ENCODE measurements around the gene FNDC10.

Gene FNDC10

DNA sequence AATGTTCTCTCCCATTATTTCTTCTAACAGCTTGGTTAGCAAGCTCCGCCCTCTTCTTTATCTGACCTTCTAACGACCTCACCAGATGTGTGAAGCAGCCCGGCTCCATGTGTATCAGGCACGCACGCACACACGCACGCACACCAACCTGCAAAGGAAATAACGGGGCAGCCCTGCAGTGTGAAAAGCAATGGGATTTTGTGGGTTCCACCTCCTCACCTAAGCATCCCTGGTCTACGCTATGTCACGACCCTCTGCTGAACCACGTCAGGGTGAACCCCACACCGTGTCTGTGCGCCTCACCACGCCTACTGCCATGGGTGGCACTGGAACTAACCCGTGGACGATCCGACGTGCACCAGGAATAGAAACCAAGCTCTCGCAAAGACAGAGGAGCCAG is 35.7 kb downstream of the FNDC10 start:
- TF ChIP-seq, protein P1, sequence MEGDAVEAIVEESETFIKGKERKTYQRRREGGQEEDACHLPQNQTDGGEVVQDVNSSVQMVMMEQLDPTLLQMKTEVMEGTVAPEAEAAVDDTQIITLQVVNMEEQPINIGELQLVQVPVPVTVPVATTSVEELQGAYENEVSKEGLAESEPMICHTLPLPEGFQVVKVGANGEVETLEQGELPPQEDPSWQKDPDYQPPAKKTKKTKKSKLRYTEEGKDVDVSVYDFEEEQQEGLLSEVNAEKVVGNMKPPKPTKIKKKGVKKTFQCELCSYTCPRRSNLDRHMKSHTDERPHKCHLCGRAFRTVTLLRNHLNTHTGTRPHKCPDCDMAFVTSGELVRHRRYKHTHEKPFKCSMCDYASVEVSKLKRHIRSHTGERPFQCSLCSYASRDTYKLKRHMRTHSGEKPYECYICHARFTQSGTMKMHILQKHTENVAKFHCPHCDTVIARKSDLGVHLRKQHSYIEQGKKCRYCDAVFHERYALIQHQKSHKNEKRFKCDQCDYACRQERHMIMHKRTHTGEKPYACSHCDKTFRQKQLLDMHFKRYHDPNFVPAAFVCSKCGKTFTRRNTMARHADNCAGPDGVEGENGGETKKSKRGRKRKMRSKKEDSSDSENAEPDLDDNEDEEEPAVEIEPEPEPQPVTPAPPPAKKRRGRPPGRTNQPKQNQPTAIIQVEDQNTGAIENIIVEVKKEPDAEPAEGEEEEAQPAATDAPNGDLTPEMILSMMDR (IDR thresholded peaks at IDR 0.05): no peak

DNA sequence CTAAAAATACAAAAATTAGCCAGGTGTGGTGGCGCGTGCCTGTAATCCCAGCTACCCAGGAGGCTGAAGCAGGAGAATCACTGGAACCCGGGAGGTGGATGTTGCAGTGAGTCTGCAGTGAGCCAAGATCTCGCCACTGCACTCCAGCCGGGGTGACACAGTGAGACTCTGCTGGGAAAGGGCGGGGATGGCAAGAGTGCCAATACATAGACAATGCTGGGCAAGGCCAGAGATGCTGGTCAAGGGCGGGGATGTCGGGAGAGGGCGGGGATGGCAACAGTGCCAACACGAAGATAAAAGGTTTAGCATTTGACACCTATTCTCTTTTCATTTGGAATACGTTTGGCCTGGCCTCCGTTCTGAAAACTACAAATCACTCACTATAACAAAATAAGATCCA is 36.2 kb downstream of the FNDC10 start:
- TF ChIP-seq, protein P1 (IDR thresholded peaks at IDR 0.05): no peak

DNA sequence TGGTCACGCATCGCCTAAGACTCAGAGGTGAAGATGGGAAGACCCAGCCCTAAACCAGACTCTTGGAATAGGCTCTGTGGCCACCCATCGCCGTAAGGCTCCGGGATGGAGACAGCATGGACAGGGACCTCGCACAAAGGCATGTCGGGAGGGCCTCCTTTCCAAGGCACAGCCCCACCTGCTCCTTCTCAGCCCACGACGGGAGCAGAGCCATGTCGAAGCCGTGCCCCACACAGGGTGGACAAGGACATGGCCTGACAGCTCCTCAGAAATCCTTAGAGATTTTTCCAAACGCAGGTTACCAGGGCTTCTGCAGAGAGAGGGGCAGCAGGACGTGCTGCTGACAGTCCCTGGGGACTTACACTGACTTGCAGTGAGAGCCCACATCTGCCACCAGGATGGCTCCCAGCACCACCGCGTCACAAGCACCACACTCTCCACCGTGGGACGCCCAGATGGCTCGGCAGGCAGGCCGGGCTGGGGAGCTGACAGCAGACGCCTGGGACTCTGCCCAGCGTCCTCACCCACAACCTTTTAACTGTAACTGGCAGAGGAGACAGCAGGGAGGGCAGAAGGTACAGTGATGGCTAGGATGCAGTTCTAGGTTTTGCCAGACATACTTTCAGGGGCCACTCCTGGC is 37.3 kb downstream of the FNDC10 start:
- TF ChIP-seq, protein P1 (IDR thresholded peaks at IDR 0.05): no peak

DNA sequence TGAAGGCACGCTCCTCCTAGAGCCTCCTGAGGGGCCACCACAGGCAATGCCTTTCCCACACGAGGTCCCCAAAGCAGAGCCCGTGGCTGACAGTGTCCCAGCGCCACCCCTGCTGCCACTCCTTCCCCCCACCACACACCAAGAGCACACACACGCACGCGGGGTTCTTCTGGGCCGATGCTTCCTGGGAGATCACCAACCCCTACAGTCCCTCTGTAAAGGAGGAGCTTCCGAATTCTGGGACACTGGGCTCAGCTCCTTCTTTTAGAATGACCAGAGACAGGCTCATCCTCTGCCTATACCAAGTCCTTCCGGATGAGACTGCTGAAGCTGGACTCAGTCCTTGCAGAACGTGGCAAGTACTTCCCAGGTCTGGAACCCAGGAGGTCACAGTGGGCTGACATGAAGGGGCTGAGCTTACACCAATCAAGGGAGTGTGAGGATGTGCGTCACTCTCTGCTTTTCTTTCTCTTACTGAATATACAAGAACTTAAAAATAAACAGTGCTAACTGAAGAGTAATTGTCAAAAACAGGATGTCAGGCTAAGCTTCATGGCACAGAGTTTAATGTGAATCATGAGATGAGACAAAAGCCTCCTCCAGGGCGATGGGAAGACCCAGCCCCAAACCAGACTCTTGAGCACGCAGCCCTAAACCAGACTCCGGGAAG is 38.0 kb downstream of the FNDC10 start:
- TF ChIP-seq, protein P1 (IDR thresholded peaks at IDR 0.05): no peak

DNA sequence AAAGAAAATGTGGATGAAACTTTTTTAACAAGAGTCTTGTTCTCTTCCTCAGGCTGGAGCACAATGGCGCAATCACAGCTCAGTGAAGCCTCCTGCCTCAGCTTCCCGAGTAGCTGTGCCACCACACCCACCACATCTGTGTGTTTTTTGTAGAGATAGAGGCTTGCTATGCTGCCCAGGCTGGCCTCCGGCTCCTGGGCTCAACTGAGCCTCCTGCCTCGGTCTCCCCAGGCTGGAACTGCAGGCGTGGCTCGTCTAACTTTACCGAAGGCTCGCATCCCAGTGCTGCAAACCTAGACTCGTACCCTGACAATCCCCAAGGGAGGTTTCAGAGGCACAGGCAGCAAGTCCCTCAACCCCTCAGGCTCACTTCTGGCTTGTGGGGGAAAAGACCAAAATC is 39.8 kb downstream of the FNDC10 start:
- TF ChIP-seq, protein P1 (IDR thresholded peaks at IDR 0.05): no peak

DNA sequence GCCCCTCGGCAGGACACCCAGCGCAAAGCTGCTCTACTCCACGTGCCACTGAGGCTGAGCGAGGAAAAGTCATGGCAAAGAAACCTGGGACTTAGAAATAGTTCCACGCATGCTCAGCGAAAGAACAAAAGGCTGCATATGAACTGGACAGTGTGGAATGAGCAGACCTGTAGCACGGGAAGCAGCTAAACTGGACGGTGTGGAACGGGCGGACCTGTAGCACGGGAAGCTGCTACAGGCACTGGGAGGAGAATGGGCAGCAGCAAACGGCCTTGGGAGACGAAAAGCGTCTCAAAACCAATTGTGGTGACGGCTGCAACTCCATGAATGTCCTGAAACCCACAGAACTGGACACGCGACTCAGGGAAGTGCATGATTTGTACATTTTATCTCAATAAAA is 40.9 kb downstream of the FNDC10 start:
- TF ChIP-seq, protein P1 (IDR thresholded peaks at IDR 0.05): no peak

DNA sequence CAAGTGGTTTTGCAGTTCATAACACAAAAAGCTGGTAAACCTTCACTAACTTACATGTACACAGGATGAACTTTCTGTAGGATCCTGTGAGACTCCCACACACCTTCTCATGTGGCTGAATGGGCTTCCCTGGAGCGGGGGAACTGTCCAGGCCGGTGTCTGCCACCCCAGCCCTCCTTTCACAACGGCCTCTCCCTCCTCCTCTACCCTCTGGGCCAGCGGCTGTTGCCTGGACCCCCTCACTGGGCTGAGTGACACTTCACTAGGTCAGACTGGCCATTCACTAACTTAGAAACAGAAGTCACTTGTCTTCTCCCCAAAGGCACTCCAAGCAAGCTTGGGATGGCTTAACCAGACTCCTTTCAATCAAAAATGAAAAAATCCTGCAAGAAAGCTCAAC is 41.3 kb downstream of the FNDC10 start:
- TF ChIP-seq, protein P1 (IDR thresholded peaks at IDR 0.05): no peak

Measured in LNCAP (cell line).